Measurements from ENCODE around the gene NSD2.

The NSD2 gene

DNA sequence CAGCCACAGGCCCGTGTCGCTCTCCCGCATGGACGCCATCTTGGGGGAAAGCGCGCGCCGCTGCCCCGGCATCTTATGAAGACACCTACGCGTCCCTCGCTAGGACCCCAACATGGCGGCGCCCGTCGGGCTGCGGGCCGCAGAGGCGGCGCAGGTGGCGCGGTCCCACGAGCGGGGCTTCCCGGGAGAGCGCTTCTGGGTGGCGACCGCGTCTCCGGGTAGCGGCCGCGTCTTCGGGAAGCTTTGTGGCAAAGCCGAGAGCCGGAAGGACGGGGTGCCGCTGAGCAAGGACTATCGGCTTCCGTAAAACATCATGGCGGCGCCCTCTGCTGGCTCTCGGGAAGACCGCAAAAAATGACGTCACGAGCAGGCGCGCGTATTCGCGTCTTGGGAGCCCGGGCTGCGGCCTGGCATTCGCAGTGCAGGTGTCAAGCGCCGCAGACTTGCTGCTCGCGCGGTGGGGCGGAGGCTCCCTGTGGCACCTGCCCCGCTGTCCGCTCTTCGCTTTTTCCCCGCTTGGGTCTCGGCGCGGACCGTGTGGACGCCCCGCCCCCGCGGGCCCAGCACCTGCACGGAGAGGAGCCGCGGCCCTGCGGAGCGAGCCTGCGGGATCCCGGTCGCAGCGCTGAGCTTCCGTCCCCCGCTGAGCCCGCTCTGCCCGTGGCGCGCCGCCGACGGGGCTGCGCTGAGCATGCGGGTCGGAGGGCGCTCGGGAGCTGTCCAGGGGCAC lies 137.9 kb downstream of the NSD2 start, which contains the start of gene NELFA:
NELFA (minus strand) TSS at position 54 of the 730 bp plus-strand sequence; CDS start at position 39, 15 bp downstream.
- Histone ChIP-seq H3K27me3 (ENCODE audit: control insufficient read depth in 1 of 2, insufficient read depth in 1 of 2, low read length in 2 of 2) (no peaks in the 10 kb centered on the region), H2AFZ (ENCODE audit: low read depth, low read length) (peak within 1 kb of the TSS; percentile 100), H2AK5ac (ENCODE audit: low read length, severe bottlenecking) (no peak within 1 kb of the TSS), H2BK5ac (ENCODE audit: low read depth, low read length, poor library complexity, severe bottlenecking) (peak within 1 kb of the TSS; percentile 100), H3K27ac (ENCODE audit: low read length, poor library complexity, severe bottlenecking) (peak within 1 kb of the TSS; percentile 87), H3K4me2 (ENCODE audit: low read length, poor library complexity, severe bottlenecking) (peak within 1 kb of the TSS; percentile 97), H2BK120ac (ENCODE audit: low read depth, low read length) (peak within 1 kb of the TSS; percentile 98), H3K14ac (ENCODE audit: low read length in 2 of 2) (peak within 1 kb of the TSS; percentile 68 to 94), H3K4me3 (ENCODE audit: insufficient read depth in 1 of 2, low read depth in 1 of 2, low read length in 2 of 2) (peak within 1 kb of the TSS; percentile 85 to 90), H4K91ac (ENCODE audit: low read length) (peak within 1 kb of the TSS; percentile 95), H3K79me1 (replicated peaks; ENCODE audit: low read length, poor library complexity, severe bottlenecking) (peaks cover 8% of the 10 kb centered on the region), H3K9me3 (ENCODE audit: control insufficient read depth, low read length) (no peaks in the 10 kb centered on the region), H4K8ac (ENCODE audit: low read length) (peak within 1 kb of the TSS; percentile 96), H3K18ac (ENCODE audit: low read depth in 1 of 2, low read length in 2 of 2) (peak within 1 kb of the TSS; percentile 91 to 99), H3K9ac (ENCODE audit: low read length) (peak within 1 kb of the TSS; percentile 92), H3K23ac (ENCODE audit: low read length in 2 of 2) (peak within 1 kb of the TSS; percentile 37 to 52), H3K4ac (ENCODE audit: low read depth in 1 of 2, low read length in 2 of 2) (peak within 1 kb of the TSS; percentile 82 to 89), H2BK15ac (ENCODE audit: low read depth, poor library complexity, severe bottlenecking) (peak within 1 kb of the TSS; percentile 49), H2BK12ac (ENCODE audit: low read length in 2 of 2) (peak within 1 kb of the TSS in 1 of 2 experiments; percentile 81), H3K36me3 (ENCODE audit: control insufficient read depth in 1 of 2, insufficient read depth in 2 of 2, low read depth in 1 of 2, low read length in 2 of 2) (peaks cover 2 to 13% of the 10 kb centered on the region in 2 experiments), H3K4me1 (ENCODE audit: control insufficient read depth, insufficient read depth, low read depth, low read length) (peaks cover 9% of the 10 kb centered on the region)
- WGBS: under 1% methylated on average over 92 of the region's 95 CpGs
- DNase-seq: peak; percentile 93

DNA sequence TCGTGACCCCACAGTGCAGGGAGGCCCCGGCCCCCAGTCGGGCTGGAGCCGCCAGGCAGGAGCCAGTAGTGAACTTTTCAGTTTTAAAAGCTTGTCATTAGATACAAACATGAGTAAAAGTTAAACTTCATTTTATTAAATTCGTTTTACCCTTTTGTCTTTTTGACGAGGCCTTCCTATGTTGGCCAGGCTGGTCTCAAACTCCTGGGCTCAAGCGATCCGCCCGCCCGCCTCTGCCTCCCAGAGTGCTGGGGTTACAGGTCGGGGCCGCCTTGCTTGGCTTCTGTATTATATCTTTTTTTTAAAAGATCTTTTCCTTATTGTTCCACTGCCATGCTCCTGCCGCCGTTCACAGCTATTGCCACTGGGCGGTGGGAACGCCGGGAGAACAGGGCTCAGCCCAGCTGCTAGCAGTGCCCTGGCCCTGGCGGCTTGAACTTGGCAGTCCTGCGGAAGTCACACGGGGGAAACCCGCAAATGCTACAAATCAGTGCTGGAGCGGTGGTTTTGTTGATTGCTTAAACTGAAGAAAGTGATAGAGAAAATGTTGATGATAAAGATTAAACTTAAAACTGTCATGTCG lies 138.5 kb downstream of the NSD2 start:
- Histone ChIP-seq H3K4me2 (ENCODE audit: low read length, poor library complexity, severe bottlenecking) (peak overlapping the region; percentile 97), H2AFZ (ENCODE audit: low read depth, low read length) (peak overlapping the region; percentile 100), H4K91ac (ENCODE audit: low read length) (no peak overlapping the region), H3K4me1 (ENCODE audit: control insufficient read depth, insufficient read depth, low read depth, low read length) (peaks cover 9% of the 10 kb centered on the region), H3K36me3 (ENCODE audit: control insufficient read depth in 1 of 2, insufficient read depth in 2 of 2, low read depth in 1 of 2, low read length in 2 of 2) (peaks cover 2 to 13% of the 10 kb centered on the region in 2 experiments), H3K14ac (ENCODE audit: low read length in 2 of 2) (no peak overlapping the region), H3K4ac (ENCODE audit: low read depth in 1 of 2, low read length in 2 of 2) (peak overlapping the region; percentile 13 to 87), H2BK15ac (ENCODE audit: low read depth, poor library complexity, severe bottlenecking) (no peak overlapping the region), H2BK12ac (ENCODE audit: low read length in 2 of 2) (no peak overlapping the region), H2BK5ac (ENCODE audit: low read depth, low read length, poor library complexity, severe bottlenecking) (no peak overlapping the region), H4K8ac (ENCODE audit: low read length) (peak overlapping the region; percentile 83), H3K27ac (ENCODE audit: low read length, poor library complexity, severe bottlenecking) (peak overlapping the region; percentile 3), H3K9me3 (ENCODE audit: control insufficient read depth, low read length) (no peaks in the 10 kb centered on the region), H3K4me3 (ENCODE audit: insufficient read depth in 1 of 2, low read depth in 1 of 2, low read length in 2 of 2) (peak overlapping the region; percentile 85 to 90), H3K18ac (ENCODE audit: low read depth in 1 of 2, low read length in 2 of 2) (peak overlapping the region; percentile 89 to 99), H3K27me3 (ENCODE audit: control insufficient read depth in 1 of 2, insufficient read depth in 1 of 2, low read length in 2 of 2) (no peaks in the 10 kb centered on the region), H2AK5ac (ENCODE audit: low read length, severe bottlenecking) (no peak overlapping the region), H2BK120ac (ENCODE audit: low read depth, low read length) (no peak overlapping the region), H3K9ac (ENCODE audit: low read length) (peak overlapping the region; percentile 92), H3K23ac (ENCODE audit: low read length in 2 of 2) (no peak overlapping the region), H3K79me1 (replicated peaks; ENCODE audit: low read length, poor library complexity, severe bottlenecking) (peaks cover 8% of the 10 kb centered on the region)
- 7% methylated on average over 17 of the region's 23 CpGs for WGBS
- DNase-seq: peak; percentile 85

DNA sequence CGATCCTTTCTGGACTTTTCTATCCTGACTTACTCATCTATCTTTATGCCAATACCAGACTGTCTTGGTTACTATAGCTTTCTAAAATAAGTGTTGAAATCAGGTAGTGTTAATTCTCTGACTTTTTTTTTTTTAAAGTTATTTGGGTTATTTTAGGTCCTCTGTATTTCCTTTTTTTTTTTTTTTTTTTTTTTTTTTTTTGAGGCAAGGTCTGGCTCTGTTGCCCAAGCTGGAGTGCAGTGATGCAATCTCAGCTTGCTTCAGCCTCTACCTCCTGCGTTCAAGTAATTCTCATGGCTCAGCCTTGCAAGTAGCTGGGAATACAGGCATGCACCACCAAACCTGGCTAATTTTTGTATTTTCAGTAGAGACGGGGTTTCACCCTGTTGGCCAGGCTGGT lies 140.4 kb downstream of the NSD2 start:
- Histone ChIP-seq H2AK5ac (ENCODE audit: low read length, severe bottlenecking) (no peak overlapping the region), H2BK120ac (ENCODE audit: low read depth, low read length) (no peak overlapping the region), H4K91ac (ENCODE audit: low read length) (no peak overlapping the region), H3K27ac (ENCODE audit: low read length, poor library complexity, severe bottlenecking) (no peak overlapping the region), H3K4me2 (ENCODE audit: low read length, poor library complexity, severe bottlenecking) (no peak overlapping the region), H2BK15ac (ENCODE audit: low read depth, poor library complexity, severe bottlenecking) (no peak overlapping the region), H3K4me3 (ENCODE audit: insufficient read depth in 1 of 2, low read depth in 1 of 2, low read length in 2 of 2) (no peak overlapping the region), H3K18ac (ENCODE audit: low read depth in 1 of 2, low read length in 2 of 2) (no peak overlapping the region), H2AFZ (ENCODE audit: low read depth, low read length) (no peak overlapping the region), H3K36me3 (ENCODE audit: control insufficient read depth in 1 of 2, insufficient read depth in 2 of 2, low read depth in 1 of 2, low read length in 2 of 2) (peaks cover 0 to 2% of the 10 kb centered on the region in 2 experiments), H3K9me3 (ENCODE audit: control insufficient read depth, low read length) (no peaks in the 10 kb centered on the region), H3K9ac (ENCODE audit: low read length) (no peak overlapping the region), H3K4me1 (ENCODE audit: control insufficient read depth, insufficient read depth, low read depth, low read length) (peaks cover 7% of the 10 kb centered on the region), H2BK5ac (ENCODE audit: low read depth, low read length, poor library complexity, severe bottlenecking) (no peak overlapping the region), H3K27me3 (ENCODE audit: control insufficient read depth in 1 of 2, insufficient read depth in 1 of 2, low read length in 2 of 2) (no peaks in the 10 kb centered on the region), H3K4ac (ENCODE audit: low read depth in 1 of 2, low read length in 2 of 2) (no peak overlapping the region), H3K23ac (ENCODE audit: low read length in 2 of 2) (no peak overlapping the region), H3K14ac (ENCODE audit: low read length in 2 of 2) (no peak overlapping the region), H4K8ac (ENCODE audit: low read length) (no peak overlapping the region), H3K79me1 (replicated peaks; ENCODE audit: low read length, poor library complexity, severe bottlenecking) (peaks cover 3% of the 10 kb centered on the region), H2BK12ac (ENCODE audit: low read length in 2 of 2) (no peak overlapping the region)
- WGBS: 85% methylated on average over 2 of the region's 3 CpGs
- peak; percentile 11 for DNase-seq

DNA sequence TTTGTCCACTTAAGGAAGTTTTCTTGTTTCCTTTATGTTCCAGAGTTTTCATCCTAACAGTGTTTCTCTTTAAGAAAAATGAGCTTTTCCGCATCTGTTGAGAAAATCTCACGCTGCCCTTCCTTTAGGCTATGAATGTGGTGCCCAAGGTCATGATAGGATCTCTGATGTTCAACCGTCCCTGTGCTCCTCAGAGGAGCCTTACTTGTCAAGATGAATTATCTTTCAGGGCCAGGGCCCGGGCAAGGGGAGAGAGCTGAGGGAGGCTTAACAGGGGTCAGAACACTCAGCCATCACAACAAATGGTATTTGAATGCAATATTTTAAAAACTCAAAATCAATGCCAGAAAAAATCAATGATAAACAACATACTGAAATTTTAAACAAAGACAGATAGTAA lies 143.8 kb downstream of the NSD2 start:
- Histone ChIP-seq H3K27me3 (ENCODE audit: control insufficient read depth in 1 of 2, insufficient read depth in 1 of 2, low read length in 2 of 2) (peaks cover 3 to 13% of the 10 kb centered on the region in 2 experiments), H3K4me2 (ENCODE audit: low read length, poor library complexity, severe bottlenecking) (no peak overlapping the region), H3K18ac (ENCODE audit: low read depth in 1 of 2, low read length in 2 of 2) (no peak overlapping the region), H3K4me3 (ENCODE audit: insufficient read depth in 1 of 2, low read depth in 1 of 2, low read length in 2 of 2) (no peak overlapping the region), H2BK12ac (ENCODE audit: low read length in 2 of 2) (no peak overlapping the region), H2AFZ (ENCODE audit: low read depth, low read length) (no peak overlapping the region), H3K14ac (ENCODE audit: low read length in 2 of 2) (no peak overlapping the region), H2BK120ac (ENCODE audit: low read depth, low read length) (no peak overlapping the region), H3K4ac (ENCODE audit: low read depth in 1 of 2, low read length in 2 of 2) (no peak overlapping the region), H3K27ac (ENCODE audit: low read length, poor library complexity, severe bottlenecking) (no peak overlapping the region), H4K8ac (ENCODE audit: low read length) (no peak overlapping the region), H3K9ac (ENCODE audit: low read length) (no peak overlapping the region), H3K36me3 (ENCODE audit: control insufficient read depth in 1 of 2, insufficient read depth in 2 of 2, low read depth in 1 of 2, low read length in 2 of 2) (no peaks in the 10 kb centered on the region), H3K79me1 (replicated peaks; ENCODE audit: low read length, poor library complexity, severe bottlenecking) (no peaks in the 10 kb centered on the region), H3K4me1 (ENCODE audit: control insufficient read depth, insufficient read depth, low read depth, low read length) (no peaks in the 10 kb centered on the region), H3K23ac (ENCODE audit: low read length in 2 of 2) (no peak overlapping the region), H2BK15ac (ENCODE audit: low read depth, poor library complexity, severe bottlenecking) (no peak overlapping the region), H3K9me3 (ENCODE audit: control insufficient read depth, low read length) (no peaks in the 10 kb centered on the region), H2AK5ac (ENCODE audit: low read length, severe bottlenecking) (no peak overlapping the region), H4K91ac (ENCODE audit: low read length) (no peak overlapping the region), H2BK5ac (ENCODE audit: low read depth, low read length, poor library complexity, severe bottlenecking) (no peak overlapping the region)
- WGBS: 67% methylated on average over 3 of the region's 4 CpGs
- no peak for DNase-seq
